GM21717 (cell line): Measurements from ENCODE around the gene ZNF177.

Source experiments
- ATAC-seq: cut with Tn5 transposase; IDR thresholded peaks from one replicate; pipeline ENCODE4 v1.9.1; 2021; ENCODE audit warnings: mild to moderate bottlenecking, moderate library complexity; ENCODE audit not compliant: unreplicated experiment

The ZNF177 gene

DNA sequence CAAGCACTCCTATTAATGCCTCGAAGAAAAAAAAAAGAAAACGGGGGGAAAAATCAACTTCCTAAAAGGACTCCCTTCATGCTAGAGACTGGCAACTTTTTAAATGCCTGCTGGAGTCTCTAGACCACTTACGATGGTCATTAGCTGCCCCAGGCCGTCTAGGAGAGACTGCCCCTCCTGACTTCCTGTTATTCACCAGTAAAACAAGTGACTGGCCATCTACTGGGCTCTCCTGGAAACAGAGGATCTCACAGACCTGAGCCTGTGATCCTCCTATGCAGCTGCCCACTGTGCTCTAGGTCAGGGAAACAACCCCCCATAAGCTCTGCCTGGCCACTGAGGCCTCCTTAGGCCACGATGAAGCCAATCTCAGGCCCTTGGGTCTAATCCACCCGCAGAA lies 65.1 kb downstream of the ZNF177 start:
- no peak for ATAC-seq

DNA sequence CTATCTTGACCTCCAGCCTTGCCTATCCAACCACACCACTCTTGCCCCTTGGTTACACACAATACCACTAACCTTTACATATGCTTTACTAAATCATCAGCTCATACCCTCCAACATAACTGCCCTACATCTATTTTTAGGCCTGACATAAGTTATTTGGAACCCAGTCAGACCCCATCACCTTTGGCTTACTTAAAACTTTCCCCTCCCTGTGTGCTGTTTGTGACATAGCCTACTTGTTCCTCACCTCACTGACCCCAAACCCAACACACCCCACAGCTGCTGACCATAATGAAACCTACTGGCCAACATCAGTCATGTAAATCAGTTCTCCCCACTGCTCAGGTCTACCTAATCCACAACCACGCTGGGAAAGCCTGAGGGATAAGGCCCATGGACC lies 67.6 kb downstream of the ZNF177 start:
- no peak for ATAC-seq

DNA sequence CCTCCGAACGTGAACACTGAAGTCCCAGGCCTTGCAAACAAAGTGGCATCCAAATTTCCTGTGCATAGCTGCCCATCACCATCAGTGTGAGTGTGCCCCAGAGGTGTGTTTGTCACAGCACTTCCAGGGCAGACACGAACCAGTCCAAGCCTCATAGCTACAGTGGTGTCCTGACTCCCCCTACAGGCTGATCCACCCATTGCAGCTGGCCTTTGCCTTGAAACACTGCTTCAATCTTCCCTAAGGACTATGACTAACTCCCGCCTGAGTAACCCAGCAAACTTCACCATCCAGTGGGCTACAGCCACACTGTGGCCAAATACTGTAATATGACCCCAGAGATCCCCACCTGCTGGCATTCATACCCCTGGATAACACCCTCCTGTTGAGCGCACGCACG lies 68.7 kb downstream of the ZNF177 start:
- no peak for ATAC-seq
